Fibroblast of peridontal ligament (primary cell): ENCODE results near the gene LOXL3.
A peak's percentile ranks its signal among the peaks of the same experiment; 100 is the strongest.

Experiments
- DNase-seq: peaks from one replicate; pipeline ENCODE4 v3.0.0-alpha.2; 2010; ENCODE audit errors: extremely low read depth

Gene LOXL3

GRCh38 chr2:74553892-74554819, at the start of gene LOXL3, which contains the start of gene DOK1:
Gene LOXL3 (minus strand): TSS chr2:74553942. CDS start chr2:74552634, 1,308 bp downstream.
Gene DOK1 (plus strand): TSS chr2:74554720. CDS start chr2:74554755, 35 bp downstream.
- peak; percentile 93 for DNase-seq

DNA sequence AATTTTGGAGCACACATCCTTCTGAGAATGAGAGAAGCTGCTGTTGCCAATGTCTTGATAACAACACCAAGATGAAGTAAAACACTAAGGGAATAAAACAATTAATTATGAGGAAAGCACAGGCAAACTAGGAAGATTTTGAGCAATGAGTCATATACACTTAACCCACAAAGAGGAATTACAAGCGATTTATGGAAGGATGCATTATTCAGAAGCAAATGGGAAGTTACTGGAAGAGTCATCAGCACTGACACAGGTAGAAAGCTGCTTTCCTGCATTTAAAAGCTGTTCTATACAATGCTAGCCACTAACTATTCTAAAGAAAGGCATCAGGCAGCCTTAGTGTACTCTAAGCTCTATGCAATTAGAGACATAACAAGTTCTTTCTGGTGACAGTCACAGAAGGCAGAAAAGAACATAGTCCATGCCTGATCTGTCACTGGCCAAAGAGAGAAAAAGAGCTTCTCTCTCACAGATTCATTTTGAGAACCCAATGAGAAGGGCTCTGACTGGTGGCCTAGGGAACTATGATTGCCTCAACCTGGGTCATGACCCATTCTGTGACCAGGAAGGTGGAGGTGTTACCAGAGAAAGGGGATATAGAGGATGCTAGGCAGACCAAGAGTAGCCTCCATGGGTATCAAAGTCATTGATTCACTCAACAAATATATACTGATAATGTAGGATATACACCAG, 49.0 kb upstream of the LOXL3 start:
- DNase-seq = peak; percentile 71

- no peak for DNase-seq
Observed at GRCh38 chr2:74599676-74600075, 45.9 kb upstream of the LOXL3 start.

DNA sequence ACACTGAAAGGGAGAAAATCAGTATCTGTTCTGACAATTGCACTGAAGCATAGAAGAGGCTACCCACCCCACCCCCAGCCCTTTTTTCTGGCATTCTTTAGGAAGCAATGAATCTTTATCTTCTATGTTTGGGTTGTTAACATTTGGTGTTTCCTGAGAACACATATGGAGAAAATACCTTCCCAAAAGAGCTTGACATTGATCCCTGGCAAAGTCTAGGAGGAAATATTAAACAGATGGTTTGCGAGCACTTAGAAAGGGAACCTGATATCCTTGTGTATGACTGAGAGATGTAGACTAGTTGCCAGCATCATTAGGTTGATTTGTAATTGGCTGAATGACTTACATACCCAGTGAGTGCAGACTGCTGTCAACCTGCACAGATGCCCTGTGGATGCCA, 43.7 kb upstream of the LOXL3 start:
- DNase-seq = peak; percentile 48

GRCh38 chr2:74596584-74596983, 42.8 kb upstream of the LOXL3 start:
- no peak for DNase-seq

DNA sequence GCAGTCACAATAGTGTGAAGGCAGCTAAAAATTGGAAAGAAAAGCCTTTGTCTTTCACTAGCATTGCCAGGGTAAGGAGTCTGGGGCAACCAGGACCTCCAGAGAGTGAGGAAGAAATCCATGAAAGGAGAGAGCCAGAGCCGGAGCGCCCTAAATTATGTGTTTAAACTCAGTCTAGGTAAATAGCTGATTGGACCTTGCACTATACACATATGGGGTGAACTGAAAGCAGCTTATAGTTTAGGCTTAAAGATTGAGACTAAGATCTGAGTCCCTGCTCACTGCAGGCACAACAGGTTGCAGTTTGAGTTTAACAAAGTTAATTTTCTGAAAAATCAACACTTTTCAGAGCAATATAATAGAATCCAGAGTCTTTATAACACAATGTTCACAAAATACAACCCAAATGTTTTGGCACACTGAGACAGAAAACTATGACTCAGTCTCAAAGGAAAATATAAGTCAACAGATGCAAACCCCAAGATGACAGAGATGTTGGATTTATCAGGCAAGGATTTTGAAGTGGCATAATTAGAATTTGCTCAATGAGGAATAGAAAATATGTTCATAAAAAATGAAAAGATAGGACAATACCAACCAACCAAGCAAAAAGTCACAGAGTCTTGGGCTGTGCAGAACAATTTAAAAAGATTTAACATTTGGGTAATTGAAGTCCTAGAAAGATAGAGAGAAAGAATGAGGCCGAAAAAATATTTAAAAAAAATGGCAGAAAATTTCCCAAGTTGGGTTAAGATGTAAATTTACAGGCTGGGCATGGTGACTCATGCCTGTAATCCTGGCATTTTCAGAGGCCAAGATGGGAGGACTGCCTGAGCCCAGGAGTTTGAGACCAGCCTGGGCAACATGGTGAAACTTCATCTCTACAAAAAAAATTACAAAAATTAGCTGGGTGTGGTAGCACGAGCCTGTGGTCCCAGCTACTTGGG, 40.4 kb upstream of the LOXL3 start:
- peak; percentile 51 for DNase-seq

DNA sequence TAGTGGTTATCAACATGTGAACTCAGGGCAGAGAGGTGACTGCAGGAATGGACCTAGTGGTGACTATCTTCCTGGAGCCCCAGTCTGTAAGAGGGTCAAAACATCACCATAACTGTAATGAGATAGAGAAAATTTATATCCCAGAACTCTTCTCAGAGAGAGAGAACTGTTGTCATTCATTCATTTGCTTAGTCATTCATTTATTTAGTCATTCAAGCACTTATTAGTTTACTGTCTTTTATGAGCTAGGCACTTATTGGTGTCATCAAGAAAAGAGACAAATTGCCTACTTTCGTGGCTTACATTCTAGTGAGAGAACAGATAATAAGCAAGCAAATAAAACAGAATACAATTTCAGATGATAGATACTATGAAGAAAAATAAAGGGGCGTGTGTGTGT, 34.9 kb upstream of the LOXL3 start:
- DNase-seq = no peak

GRCh38 chr2:74587664-74588277, 34.0 kb upstream of the LOXL3 start:
- peak; percentile 84 for DNase-seq

GRCh38 chr2:74585406-74586185, 31.9 kb upstream of the LOXL3 start:
- peak; percentile 55 for DNase-seq

DNA sequence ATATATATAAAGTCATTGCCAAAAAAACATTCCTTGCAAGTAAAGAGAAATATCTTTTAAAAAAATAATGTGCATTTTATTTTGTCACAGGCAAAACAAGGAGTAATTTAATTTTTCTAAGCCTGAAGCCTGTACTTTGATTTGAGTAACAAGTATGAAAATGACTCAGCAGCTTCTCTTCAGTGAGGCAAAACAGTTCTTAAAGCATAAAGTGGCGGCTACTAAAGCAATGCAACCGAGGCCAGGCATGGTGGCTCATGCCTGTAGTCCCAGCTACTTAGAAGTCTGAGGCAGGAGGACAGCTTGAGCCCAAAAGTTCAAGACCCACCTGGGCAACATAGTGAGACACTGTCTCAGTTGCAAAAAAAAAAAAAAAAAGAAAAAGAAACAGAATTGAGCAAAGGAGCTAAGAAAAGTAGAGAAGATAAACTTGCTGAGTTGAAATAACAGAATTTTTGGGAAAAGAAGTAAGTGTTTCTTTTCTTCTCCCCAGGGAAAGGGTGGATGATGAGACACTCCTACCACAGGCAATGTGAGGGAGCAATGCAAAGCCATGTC, 30.4 kb upstream of the LOXL3 start:
- DNase-seq = peak; percentile 68

- DNase-seq = peak; percentile 74
Observed at GRCh38 chr2:74583504-74583903, 29.8 kb upstream of the LOXL3 start.

DNA sequence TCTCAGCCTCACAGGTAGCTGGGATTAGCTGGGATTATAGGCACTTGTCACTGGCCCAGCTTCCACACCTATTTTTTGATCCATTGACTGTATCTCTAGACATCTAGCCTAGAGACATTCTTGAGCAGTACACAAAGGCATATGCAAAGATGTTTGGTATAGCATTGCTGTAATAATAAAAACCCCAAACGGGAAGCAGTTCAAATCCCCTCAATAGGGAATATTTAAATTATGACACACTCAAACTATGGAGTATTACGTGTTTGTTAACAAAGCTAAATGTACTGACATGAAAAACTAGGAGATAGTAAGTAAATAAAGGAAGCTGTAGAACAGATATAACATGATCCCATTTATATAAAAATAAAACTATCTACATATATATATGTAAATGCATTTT, 28.4 kb upstream of the LOXL3 start:
- no peak for DNase-seq

- DNase-seq = no peak
Observed at GRCh38 chr2:74581463-74581862, 27.7 kb upstream of the LOXL3 start.

- DNase-seq = no peak
Observed at GRCh38 chr2:74578408-74578807, 24.7 kb upstream of the LOXL3 start.

DNA sequence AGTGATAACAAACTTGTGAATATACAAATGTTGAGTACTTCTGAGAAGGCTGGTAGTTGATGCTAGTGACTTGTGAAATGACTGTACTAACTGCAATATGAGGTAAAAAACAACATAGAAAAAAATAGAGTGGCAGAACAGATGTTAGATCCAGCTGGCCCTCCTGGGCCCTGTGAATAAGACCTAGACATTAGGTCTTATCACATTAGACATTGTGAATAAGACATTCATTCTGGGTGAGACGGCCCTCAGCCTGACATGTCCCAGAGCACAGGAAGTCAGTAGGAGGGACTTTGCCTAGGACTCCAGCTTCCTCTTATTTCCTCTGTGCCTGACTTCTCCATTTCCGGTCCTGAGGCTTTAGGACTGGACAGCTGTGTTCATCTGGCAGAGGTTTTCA, 23.7 kb upstream of the LOXL3 start:
- no peak for DNase-seq

- DNase-seq = peak; percentile 96
Observed at GRCh38 chr2:74576863-74577229, 23.1 kb upstream of the LOXL3 start.

- DNase-seq = peak; percentile 49
Observed at GRCh38 chr2:74576211-74576862, 22.6 kb upstream of the LOXL3 start.

GRCh38 chr2:74575320-74575719, 21.6 kb upstream of the LOXL3 start:
- no peak for DNase-seq

- DNase-seq = peak; percentile 70
Observed at GRCh38 chr2:74573747-74574562, 20.2 kb upstream of the LOXL3 start.
